HG03469 (cell line): Measurements from ENCODE around the gene ACCSL.

Experiments
- ATAC-seq: cut with Tn5 transposase; IDR thresholded peaks from one replicate; pipeline ENCODE4 v1.9.1; 2021; ENCODE audit warnings: mild to moderate bottlenecking, moderate library complexity, moderate number of reproducible peaks; ENCODE audit not compliant: unreplicated experiment

ACCSL gene

DNA sequence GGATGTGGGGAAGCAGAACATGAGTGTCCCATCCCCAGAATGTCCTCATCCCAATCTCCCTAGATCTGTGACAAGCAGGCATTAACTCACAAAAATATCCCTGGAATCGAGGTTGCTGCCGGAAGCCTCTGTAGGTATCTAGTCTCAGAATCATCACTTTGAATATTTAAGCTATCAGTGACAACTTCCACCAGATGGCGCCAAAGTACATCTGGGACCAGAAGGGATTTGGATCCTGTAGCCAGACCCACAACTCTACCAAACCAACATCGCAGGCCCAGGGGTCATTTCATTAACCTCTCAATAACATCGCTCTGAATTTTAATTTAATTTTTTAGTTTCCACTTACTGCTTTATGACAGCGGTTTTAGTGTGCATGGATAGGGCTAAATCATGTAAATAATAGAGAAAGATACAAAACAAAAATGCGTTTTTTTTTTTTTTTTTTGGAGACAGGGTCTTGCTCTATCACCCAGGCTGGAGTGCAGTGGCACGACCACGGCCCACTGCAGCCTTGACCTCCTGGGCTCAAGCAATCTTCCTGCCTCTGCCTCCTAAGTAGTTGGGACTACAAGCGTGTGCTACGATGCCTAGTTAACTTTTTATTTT, 46.6 kb downstream of the ACCSL start:
- no peak for ATAC-seq

GRCh38 chr11:44095506-44096359, 48.0 kb downstream of the ACCSL start, which contains the start of gene EXT2:
TSS of gene EXT2 (plus strand) at chr11:44095678. CDS start at chr11:44107713, 12,035 bp downstream.
- ATAC-seq: peak; percentile 88

DNA sequence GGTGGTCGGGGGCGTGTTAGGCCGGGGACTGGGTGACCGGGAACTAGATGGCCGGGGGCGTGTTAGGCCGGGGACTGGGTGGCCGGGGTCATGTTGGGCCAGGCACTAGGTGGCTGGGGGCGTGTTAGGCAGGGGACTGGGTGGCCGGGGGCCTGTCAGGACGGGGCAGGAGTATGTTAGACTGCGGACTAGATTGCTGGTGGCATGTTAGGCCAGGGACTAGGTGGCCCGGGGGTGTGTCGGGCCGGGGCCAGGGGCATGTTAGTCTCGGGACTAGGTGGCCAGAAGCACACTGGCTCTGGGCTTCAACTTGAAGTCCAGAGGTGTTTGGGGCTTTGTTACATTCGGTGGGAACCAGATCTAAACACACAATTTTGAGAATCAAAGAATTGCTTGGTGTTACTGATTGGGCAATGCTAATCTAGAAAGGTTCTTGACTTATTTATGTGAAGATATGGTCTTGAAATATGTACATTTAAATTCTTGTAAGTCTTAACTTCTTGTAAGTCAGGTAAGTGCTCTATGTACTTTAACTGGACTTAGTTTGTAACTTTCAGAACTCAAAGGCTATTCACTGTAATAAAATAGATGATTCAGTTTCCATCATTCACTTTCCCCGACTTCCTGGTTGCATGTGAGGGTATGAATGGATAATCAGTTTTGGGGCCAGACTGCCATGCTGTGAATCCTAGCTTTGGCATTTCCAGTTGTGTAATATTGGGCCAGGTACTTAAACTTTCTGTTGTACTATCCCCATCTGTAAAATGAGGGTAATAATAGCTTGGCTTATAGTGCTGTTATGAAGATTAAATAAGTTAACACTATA, 48.8 kb downstream of the ACCSL start:
- ATAC-seq: no peak

DNA sequence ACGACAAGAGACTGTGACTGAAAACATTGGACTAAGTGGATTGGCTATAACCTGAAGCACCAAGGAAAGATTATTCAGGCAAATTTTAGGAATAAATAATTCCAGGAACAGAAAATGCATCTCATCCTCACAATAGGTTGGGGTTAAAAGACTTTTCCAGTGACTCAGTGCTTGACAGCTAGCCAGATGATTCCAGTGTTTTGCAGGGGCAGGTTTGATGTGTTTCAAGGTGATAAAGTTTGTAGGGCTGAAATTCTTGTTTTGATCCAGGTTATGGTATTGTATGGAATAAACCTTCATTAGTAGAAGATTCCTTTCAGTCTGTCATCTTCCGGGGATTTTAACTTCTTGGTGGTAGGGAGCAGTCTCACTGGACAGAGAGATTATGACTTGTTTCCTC, 50.0 kb downstream of the ACCSL start:
- ATAC-seq: no peak

GRCh38 chr11:44101098-44101497, 53.3 kb downstream of the ACCSL start:
- no peak for ATAC-seq

- ATAC-seq: no peak
Observed at GRCh38 chr11:44104481-44105294, 56.9 kb downstream of the ACCSL start.

DNA sequence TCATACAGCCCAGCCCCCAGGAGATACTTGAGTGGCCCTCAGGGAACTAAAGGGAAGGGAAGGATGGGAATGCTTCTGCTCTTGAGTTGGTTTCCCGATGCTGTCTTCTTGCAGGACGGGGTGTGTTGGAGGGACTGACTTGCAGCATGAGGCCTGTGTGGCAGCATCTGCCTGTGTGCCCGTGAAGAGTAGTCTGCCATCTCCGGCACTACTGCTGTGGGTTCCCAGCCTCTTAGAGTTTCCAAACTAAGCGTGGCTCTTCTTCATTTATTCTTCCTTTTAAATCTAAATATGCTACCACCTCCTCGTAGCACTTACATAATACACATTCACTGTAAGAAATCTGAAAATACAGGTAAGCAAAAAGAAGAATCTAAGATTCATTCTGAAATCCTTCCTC, 60.5 kb downstream of the ACCSL start:
- ATAC-seq: no peak
